ENCODE measurements around the gene GNRH2. TPM values are rescaled to one million over a fixed set of nuclear protein-coding genes. Genes with fewer than 3 reads are reported as not detected.
"Not testable (repeated sequence)": the region's sequence is repeated elsewhere in the genome, so short reads cannot be mapped to it uniquely, and the experiment has no call there.

GNRH2 gene
- total RNA-seq, 4 donors from 2014 or later, result 1.6 TPM; not detected in 3

- 86 to 91% methylated on average over 1 of the region's 1 CpG for WGBS, 2 donors
- peaks cover 0 to 23% of the 10 kb centered on the region in 2 donors for H3K36me3 ChIP-seq
These were observed 32.3 kb upstream of the GNRH2 start for GRCh38 chr20:3010985-3011723.

GRCh38 chr20:3011752-3012151 is 31.7 kb upstream of the GNRH2 start:
- no peak for DNase-seq
- H3K4me1 ChIP-seq, result no peaks in the 10 kb centered on the region
- no peaks in the 10 kb centered on the region for H3K9me3 ChIP-seq
- H3K27ac ChIP-seq, result no peak overlapping the region
- TF ChIP-seq POLR2A (IDR thresholded peaks at IDR 0.05) (no peak), CTCF (IDR thresholded peaks at IDR 0.05) (no peak)
- no peaks in the 10 kb centered on the region for H3K27me3 ChIP-seq
- intact Hi-C loops (cut with DNase I), result no loop called here
- peaks cover 0 to 19% of the 10 kb centered on the region in 2 donors for H3K36me3 ChIP-seq
- 88 to 94% methylated on average over 3 of the region's 3 CpGs for WGBS, 2 donors
- no peak overlapping the region for H3K4me3 ChIP-seq (replicated peaks in 1 of 3)

More at GRCh38 chr20:3010985-3011723, 32.3 kb upstream of the GNRH2 start:
- no peaks in the 10 kb centered on the region for H3K27me3 ChIP-seq
- no peak for TF ChIP-seq POLR2A (IDR thresholded peaks at IDR 0.05)
- TF ChIP-seq CTCF (IDR thresholded peaks at IDR 0.05), result no peak
- no peak for DNase-seq
- H3K9me3 ChIP-seq, result no peaks in the 10 kb centered on the region
- H3K27ac ChIP-seq, result no peak overlapping the region
- no peak overlapping the region for H3K4me3 ChIP-seq (replicated peaks in 1 of 3)
- intact Hi-C loops (cut with DNase I), result no loop called here
- no peaks in the 10 kb centered on the region for H3K4me1 ChIP-seq

- H3K27ac ChIP-seq, result no peak overlapping the region
- DNase-seq, result no peak
- H3K4me1 ChIP-seq, result peaks cover 0 to 4% of the 10 kb centered on the region in 2 donors
- H3K9me3 ChIP-seq, result no peaks in the 10 kb centered on the region
- intact Hi-C loops (cut with DNase I), result no loop called here
- H3K4me3 ChIP-seq (replicated peaks in 1 of 3), result no peak overlapping the region
- WGBS, 2 donors, result 97 to 98% methylated on average over 5 of the region's 5 CpGs
- no peaks in the 10 kb centered on the region for H3K27me3 ChIP-seq
- TF ChIP-seq POLR2A (IDR thresholded peaks at IDR 0.05) (no peak), CTCF (IDR thresholded peaks at IDR 0.05) (no peak)
- H3K36me3 ChIP-seq, result peaks cover 0 to 4% of the 10 kb centered on the region in 2 donors
These were observed 29.7 kb upstream of the GNRH2 start for GRCh38 chr20:3013771-3014170.

- H3K36me3 ChIP-seq, result peaks cover 0 to 4% of the 10 kb centered on the region in 2 donors
- H3K27me3 ChIP-seq, result no peaks in the 10 kb centered on the region
- TF ChIP-seq CTCF (IDR thresholded peaks at IDR 0.05) (no peak), POLR2A (IDR thresholded peaks at IDR 0.05) (no peak)
- intact Hi-C loops (cut with DNase I), result no loop called here
- H3K4me1 ChIP-seq, result peaks cover 0 to 4% of the 10 kb centered on the region in 2 donors
- H3K4me3 ChIP-seq (replicated peaks in 1 of 3), result no peak overlapping the region
- 96 to 98% methylated on average over 7 of the region's 7 CpGs for WGBS, 2 donors
- DNase-seq, result no peak
- no peak overlapping the region for H3K27ac ChIP-seq
- no peaks in the 10 kb centered on the region for H3K9me3 ChIP-seq
These were observed 29.2 kb upstream of the GNRH2 start for GRCh38 chr20:3014179-3014578.

- intact Hi-C loops (cut with DNase I), result no loop called here
- WGBS, 2 donors, result 74 to 77% methylated on average over 3 of the region's 3 CpGs
- DNase-seq, result no peak
- H3K9me3 ChIP-seq, result no peaks in the 10 kb centered on the region
- TF ChIP-seq CTCF (IDR thresholded peaks at IDR 0.05), result no peak
- TF ChIP-seq POLR2A (IDR thresholded peaks at IDR 0.05), result no peak
- peaks cover 0 to 4% of the 10 kb centered on the region in 2 donors for H3K4me1 ChIP-seq
- H3K4me3 ChIP-seq (replicated peaks in 1 of 3), result no peak overlapping the region
- peaks cover 0 to 4% of the 10 kb centered on the region in 2 donors for H3K36me3 ChIP-seq
- H3K27me3 ChIP-seq, result no peaks in the 10 kb centered on the region
- no peak overlapping the region for H3K27ac ChIP-seq
These were observed 28.8 kb upstream of the GNRH2 start for GRCh38 chr20:3014662-3015061.

GRCh38 chr20:3015302-3015701 is 28.1 kb upstream of the GNRH2 start:
- H3K27ac ChIP-seq; H3K27me3 ChIP-seq; intact Hi-C loops (cut with DNase I); H3K4me3 ChIP-seq (replicated peaks in 1 of 3); H3K4me1 ChIP-seq; H3K9me3 ChIP-seq; H3K36me3 ChIP-seq; DNase-seq: not testable (repeated sequence)
- 95 to 99% methylated on average over 5 of the region's 5 CpGs for WGBS, 2 donors
